ENCODE measurements around the gene NEDD9. TPM values are rescaled to one million over a fixed set of nuclear protein-coding genes. Genes with fewer than 3 reads are reported as not detected.

Gene NEDD9
- total and polyA plus RNA-seq, 4 donors: 7.5 to 16.8 (median 11.7) TPM

- H3K4me3 ChIP-seq (ENCODE audit: low read depth in 1 of 3, low read length in 3 of 3): no peak overlapping the region
- no peaks in the 10 kb centered on the region for H3K27me3 ChIP-seq (ENCODE audit: control insufficient read depth in 4 of 4, insufficient read depth in 4 of 4, low read length in 3 of 4)
- peaks cover 0 to 3% (median 0%) of the 10 kb centered on the region in 4 donors for H3K36me3 ChIP-seq (ENCODE audit: control insufficient read depth in 4 of 4, insufficient read depth in 3 of 4, low read depth in 1 of 4, low read length in 3 of 4)
- H3K4me1 ChIP-seq (ENCODE audit: control insufficient read depth in 4 of 4, insufficient read depth in 4 of 4, low read length in 3 of 4): no peaks in the 10 kb centered on the region
- H3K9ac ChIP-seq (ENCODE audit: low read depth in 1 of 2, low read length in 2 of 2): no peak overlapping the region
- TF ChIP-seq YY1 (IDR thresholded peaks at IDR 0.05) (no peak), MAX (IDR thresholded peaks at IDR 0.05) (no peak), NR2F2 (IDR thresholded peaks at IDR 0.05) (no peak), FOXA1 (IDR thresholded peaks at IDR 0.05) (no peak), SP1 (IDR thresholded peaks at IDR 0.05) (peak; percentile 22), ATF3 (IDR thresholded peaks at IDR 0.05) (no peak), JUND (IDR thresholded peaks at IDR 0.05) (peak; percentile 81 to 85), FOXA2 (IDR thresholded peaks at IDR 0.05) (no peak), GABPA (IDR thresholded peaks at IDR 0.05 in 1 of 2, conservative IDR thresholded peaks at IDR 0.05 in 1 of 2) (no peak), HNF4G (IDR thresholded peaks at IDR 0.05) (no peak), TAF1 (conservative IDR thresholded peaks at IDR 0.05) (no peak), RAD21 (IDR thresholded peaks at IDR 0.05) (peak; percentile 20 to 33), HNF4A (conservative IDR thresholded peaks at IDR 0.05) (peak; percentile 38 to 51), RXRA (IDR thresholded peaks at IDR 0.05) (peak in 1 of 2 donors; percentile 46), EGR1 (IDR thresholded peaks at IDR 0.05; ENCODE audit: low read depth in 2 of 2) (no peak)
- TF ChIP-seq, protein P1, sequence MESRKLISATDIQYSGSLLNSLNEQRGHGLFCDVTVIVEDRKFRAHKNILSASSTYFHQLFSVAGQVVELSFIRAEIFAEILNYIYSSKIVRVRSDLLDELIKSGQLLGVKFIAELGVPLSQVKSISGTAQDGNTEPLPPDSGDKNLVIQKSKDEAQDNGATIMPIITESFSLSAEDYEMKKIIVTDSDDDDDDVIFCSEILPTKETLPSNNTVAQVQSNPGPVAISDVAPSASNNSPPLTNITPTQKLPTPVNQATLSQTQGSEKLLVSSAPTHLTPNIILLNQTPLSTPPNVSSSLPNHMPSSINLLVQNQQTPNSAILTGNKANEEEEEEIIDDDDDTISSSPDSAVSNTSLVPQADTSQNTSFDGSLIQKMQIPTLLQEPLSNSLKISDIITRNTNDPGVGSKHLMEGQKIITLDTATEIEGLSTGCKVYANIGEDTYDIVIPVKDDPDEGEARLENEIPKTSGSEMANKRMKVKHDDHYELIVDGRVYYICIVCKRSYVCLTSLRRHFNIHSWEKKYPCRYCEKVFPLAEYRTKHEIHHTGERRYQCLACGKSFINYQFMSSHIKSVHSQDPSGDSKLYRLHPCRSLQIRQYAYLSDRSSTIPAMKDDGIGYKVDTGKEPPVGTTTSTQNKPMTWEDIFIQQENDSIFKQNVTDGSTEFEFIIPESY (IDR thresholded peaks at IDR 0.05): peak; percentile 49
- TF ChIP-seq, protein P2, sequence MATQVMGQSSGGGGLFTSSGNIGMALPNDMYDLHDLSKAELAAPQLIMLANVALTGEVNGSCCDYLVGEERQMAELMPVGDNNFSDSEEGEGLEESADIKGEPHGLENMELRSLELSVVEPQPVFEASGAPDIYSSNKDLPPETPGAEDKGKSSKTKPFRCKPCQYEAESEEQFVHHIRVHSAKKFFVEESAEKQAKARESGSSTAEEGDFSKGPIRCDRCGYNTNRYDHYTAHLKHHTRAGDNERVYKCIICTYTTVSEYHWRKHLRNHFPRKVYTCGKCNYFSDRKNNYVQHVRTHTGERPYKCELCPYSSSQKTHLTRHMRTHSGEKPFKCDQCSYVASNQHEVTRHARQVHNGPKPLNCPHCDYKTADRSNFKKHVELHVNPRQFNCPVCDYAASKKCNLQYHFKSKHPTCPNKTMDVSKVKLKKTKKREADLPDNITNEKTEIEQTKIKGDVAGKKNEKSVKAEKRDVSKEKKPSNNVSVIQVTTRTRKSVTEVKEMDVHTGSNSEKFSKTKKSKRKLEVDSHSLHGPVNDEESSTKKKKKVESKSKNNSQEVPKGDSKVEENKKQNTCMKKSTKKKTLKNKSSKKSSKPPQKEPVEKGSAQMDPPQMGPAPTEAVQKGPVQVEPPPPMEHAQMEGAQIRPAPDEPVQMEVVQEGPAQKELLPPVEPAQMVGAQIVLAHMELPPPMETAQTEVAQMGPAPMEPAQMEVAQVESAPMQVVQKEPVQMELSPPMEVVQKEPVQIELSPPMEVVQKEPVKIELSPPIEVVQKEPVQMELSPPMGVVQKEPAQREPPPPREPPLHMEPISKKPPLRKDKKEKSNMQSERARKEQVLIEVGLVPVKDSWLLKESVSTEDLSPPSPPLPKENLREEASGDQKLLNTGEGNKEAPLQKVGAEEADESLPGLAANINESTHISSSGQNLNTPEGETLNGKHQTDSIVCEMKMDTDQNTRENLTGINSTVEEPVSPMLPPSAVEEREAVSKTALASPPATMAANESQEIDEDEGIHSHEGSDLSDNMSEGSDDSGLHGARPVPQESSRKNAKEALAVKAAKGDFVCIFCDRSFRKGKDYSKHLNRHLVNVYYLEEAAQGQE (IDR thresholded peaks at IDR 0.05): no peak
- TF ChIP-seq, protein P3, sequence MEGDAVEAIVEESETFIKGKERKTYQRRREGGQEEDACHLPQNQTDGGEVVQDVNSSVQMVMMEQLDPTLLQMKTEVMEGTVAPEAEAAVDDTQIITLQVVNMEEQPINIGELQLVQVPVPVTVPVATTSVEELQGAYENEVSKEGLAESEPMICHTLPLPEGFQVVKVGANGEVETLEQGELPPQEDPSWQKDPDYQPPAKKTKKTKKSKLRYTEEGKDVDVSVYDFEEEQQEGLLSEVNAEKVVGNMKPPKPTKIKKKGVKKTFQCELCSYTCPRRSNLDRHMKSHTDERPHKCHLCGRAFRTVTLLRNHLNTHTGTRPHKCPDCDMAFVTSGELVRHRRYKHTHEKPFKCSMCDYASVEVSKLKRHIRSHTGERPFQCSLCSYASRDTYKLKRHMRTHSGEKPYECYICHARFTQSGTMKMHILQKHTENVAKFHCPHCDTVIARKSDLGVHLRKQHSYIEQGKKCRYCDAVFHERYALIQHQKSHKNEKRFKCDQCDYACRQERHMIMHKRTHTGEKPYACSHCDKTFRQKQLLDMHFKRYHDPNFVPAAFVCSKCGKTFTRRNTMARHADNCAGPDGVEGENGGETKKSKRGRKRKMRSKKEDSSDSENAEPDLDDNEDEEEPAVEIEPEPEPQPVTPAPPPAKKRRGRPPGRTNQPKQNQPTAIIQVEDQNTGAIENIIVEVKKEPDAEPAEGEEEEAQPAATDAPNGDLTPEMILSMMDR (IDR thresholded peaks at IDR 0.05; ENCODE audit: low read depth, low read length, missing input control): no peak
- DNase-seq (ENCODE audit: low spot score): no peak
- WGBS: 62% methylated on average over 5 of the region's 5 CpGs
- no peaks in the 10 kb centered on the region for H3K9me3 ChIP-seq (ENCODE audit: control insufficient read depth in 4 of 4, low read length in 3 of 4)
- H3K27ac ChIP-seq (ENCODE audit: low read depth in 1 of 2, low read length in 2 of 2): peak overlapping the region; percentile 29 to 39
Observed at GRCh38 chr6:11207199-11207968, 25.1 kb downstream of the NEDD9 start.

Data from liver (tissue), 9 donors.